ENCODE measurements around the gene HES5. TPM values are rescaled to one million over a fixed set of nuclear protein-coding genes. Genes with fewer than 3 reads are reported as not detected.

HES5 gene
- total and polyA plus RNA-seq, 2 experiments from 2014 or later: not detected

DNA sequence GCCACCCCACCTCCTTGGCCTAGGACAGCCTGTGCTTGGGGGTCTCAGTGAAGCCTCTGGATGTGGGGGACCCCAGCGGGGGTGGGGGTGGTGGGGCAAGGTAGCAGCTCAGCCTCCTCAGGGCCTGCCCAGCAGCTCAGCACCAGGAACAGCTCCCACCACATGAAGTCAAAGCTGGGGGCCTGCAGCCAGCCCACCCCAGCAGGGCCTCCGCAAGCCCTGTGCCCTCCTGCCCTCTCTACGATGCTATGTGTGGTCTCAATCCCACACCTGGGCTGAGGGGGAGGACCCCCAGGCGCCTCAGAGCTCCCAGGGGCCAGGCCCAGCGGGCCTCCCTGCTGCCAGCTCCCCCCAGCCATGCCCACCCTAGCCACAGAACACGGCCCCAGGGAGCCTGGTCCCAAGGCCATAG, 22.3 kb downstream of the HES5 start:
- H3K9me2 ChIP-seq (ENCODE audit: insufficient read depth): no peaks in the 10 kb centered on the region
- no peak overlapping the region for H3K27ac ChIP-seq
- DNase-seq: no peak
- no peaks in the 10 kb centered on the region for H3K9me3 ChIP-seq (ENCODE audit: low read depth)
- no peaks in the 10 kb centered on the region for H4K20me1 ChIP-seq (ENCODE audit: insufficient read depth)
- peaks cover 10% of the 10 kb centered on the region for H3K27me3 ChIP-seq (replicated peaks; ENCODE audit: insufficient read depth)
- no peaks in the 10 kb centered on the region; the same call in 1 of the 2 replicates for H3K36me3 ChIP-seq (ENCODE audit: low read depth)
- H3K4me3 ChIP-seq: no peak overlapping the region
- H3F3A ChIP-seq (ENCODE audit: insufficient read depth): no peaks in the 10 kb centered on the region
- H2AFZ ChIP-seq: no peak overlapping the region
- no peaks in the 10 kb centered on the region for H3K79me2 ChIP-seq (ENCODE audit: insufficient read depth)
- TF ChIP-seq EZH2phosphoT487 (IDR thresholded peaks at IDR 0.05; ENCODE audit: insufficient read depth, low read depth) (no peak), EZH2 (IDR thresholded peaks at IDR 0.05; ENCODE audit: insufficient read depth, poor library complexity, severe bottlenecking) (no peak)
- H3K9ac ChIP-seq: no peak overlapping the region
- H3K4me2 ChIP-seq (ENCODE audit: unreplicated experiment): no peak overlapping the region
- in situ Hi-C loops (cut with MboI): loop anchor here (25.0 kb wide), 1 partner anchor 320 kb away; the partner anchor contains the start of gene FAAP20
- 80 to 90% methylated on average over 5 to 6 of the region's 6 CpGs for WGBS, 2 experiments (ENCODE audit: low coverage in 1 of 2, low lambda C conversion rate in 2 of 2, missing lambda C conversion rate in 2 of 2)
- no peaks in the 10 kb centered on the region for H3K4me1 ChIP-seq (ENCODE audit: insufficient read depth)

DNA sequence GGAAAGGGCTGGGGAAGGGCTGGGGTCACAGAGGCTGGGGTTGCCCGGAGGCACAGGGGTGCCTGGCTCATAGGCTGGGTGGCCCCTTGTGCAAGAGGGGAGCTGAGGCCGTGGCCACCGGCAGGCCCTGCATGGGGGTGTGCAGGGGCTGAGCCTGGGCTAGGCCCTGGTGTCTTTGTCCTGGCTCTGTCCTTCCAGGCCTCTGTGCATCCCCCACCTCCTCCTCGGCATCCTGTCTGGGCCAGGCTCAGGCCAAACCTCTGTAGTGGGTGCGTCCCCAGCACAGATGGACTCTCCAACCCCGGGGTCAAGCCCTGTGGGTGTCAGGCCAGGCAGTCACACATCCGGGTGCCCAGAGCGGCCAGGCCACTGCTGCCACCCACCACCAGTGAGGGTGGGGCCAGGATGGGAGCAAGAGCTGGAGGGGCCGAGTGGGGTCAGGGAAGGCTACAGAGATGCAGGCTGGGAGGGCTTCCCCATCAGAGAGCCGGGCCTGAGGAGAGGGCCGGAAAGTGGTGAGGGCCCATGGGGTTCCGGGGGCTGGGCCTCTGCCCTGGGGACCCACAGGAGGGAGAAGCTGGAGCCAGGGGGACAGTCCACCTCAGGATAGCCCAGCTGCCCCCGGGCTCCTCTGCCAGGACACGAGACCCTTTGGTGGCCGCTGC, 23.0 kb downstream of the HES5 start:
- Histone ChIP-seq H3K4me1 (ENCODE audit: insufficient read depth) (no peaks in the 10 kb centered on the region), H3K4me3 (no peak overlapping the region), H3K9me3 (ENCODE audit: low read depth) (no peaks in the 10 kb centered on the region), H3K9ac (no peak overlapping the region), H3K79me2 (ENCODE audit: insufficient read depth) (no peaks in the 10 kb centered on the region), H3K27me3 (replicated peaks; ENCODE audit: insufficient read depth) (peaks cover 10% of the 10 kb centered on the region), H4K20me1 (ENCODE audit: insufficient read depth) (no peaks in the 10 kb centered on the region), H3K36me3 (ENCODE audit: low read depth) (no peaks in the 10 kb centered on the region), H2AFZ (no peak overlapping the region), H3K27ac (no peak overlapping the region), H3K9me2 (ENCODE audit: insufficient read depth) (no peaks in the 10 kb centered on the region), H3F3A (ENCODE audit: insufficient read depth) (no peaks in the 10 kb centered on the region), H3K4me2 (ENCODE audit: unreplicated experiment) (no peak overlapping the region)
- TF ChIP-seq EZH2 (IDR thresholded peaks at IDR 0.05; ENCODE audit: insufficient read depth, poor library complexity, severe bottlenecking) (no peak), EZH2phosphoT487 (IDR thresholded peaks at IDR 0.05; ENCODE audit: insufficient read depth, low read depth) (no peak)
- DNase-seq: no peak
- 59 to 60% methylated on average over 10 to 15 of the region's 15 CpGs for WGBS, 2 experiments (ENCODE audit: low coverage in 1 of 2, low lambda C conversion rate in 2 of 2, missing lambda C conversion rate in 2 of 2)
- in situ Hi-C loops (cut with MboI): loop anchor here (25.0 kb wide), 1 partner anchor 320 kb away; the partner anchor contains the start of gene FAAP20

DNA sequence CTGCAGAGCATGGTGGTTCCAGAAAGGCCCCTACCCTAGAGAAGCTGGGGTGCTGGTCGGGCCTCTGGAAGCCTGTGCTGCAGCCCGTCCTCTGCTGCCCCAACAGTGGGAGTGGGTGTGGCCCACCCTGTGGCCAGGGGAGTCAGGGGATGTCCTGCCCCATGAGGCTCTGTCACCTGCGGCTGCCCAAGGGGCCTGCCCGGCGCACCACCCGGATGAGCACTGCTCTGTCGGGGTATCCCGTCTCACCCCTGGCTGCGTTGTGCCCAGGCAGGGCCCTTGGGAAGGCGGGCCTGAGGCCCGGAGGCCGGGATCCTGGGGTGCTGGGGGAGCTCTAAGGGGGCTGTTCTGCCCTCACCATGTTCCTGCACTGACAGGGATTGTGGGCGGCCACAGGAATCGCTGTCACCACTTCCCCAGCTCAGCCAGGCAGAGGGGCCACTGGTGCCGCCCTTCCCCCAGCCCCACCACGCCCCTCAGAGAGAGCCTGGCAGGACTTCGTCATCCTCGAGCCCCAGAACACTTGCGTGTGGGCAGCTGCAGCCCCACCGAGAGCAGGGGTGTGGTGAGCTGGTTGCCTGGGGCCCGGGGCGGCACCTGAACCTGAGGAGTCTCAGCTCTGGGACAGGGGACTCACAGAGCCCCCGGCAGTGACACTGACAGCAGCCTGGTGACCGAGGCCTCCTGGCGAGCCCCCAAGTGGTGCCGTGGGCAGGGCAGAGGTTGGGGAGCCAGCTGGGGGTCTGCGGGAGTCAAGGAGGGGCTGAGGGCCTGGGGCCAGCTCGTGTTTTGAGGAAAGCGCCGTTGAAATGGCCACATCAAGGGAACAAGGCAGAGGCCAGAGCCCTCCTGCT, 23.8 kb downstream of the HES5 start:
- Histone ChIP-seq H3F3A (ENCODE audit: insufficient read depth) (no peaks in the 10 kb centered on the region), H3K36me3 (ENCODE audit: low read depth) (no peaks in the 10 kb centered on the region), H3K9ac (no peak overlapping the region), H3K4me2 (ENCODE audit: unreplicated experiment) (no peak overlapping the region), H3K27me3 (replicated peaks; ENCODE audit: insufficient read depth) (peaks cover 10% of the 10 kb centered on the region), H3K4me3 (no peak overlapping the region), H3K4me1 (ENCODE audit: insufficient read depth) (no peaks in the 10 kb centered on the region), H3K27ac (no peak overlapping the region), H3K9me3 (ENCODE audit: low read depth) (no peaks in the 10 kb centered on the region), H4K20me1 (ENCODE audit: insufficient read depth) (no peaks in the 10 kb centered on the region), H3K79me2 (ENCODE audit: insufficient read depth) (no peaks in the 10 kb centered on the region), H3K9me2 (ENCODE audit: insufficient read depth) (no peaks in the 10 kb centered on the region), H2AFZ (no peak overlapping the region)
- WGBS, 2 experiments (ENCODE audit: low coverage in 1 of 2, low lambda C conversion rate in 2 of 2, missing lambda C conversion rate in 2 of 2): 49 to 53% methylated on average over 25 to 30 of the region's 30 CpGs
- in situ Hi-C loops (cut with MboI): loop anchor here (25.0 kb wide), 1 partner anchor 319 kb away; the partner anchor contains the start of gene FAAP20
- TF ChIP-seq EZH2phosphoT487 (IDR thresholded peaks at IDR 0.05; ENCODE audit: insufficient read depth, low read depth) (no peak), EZH2 (IDR thresholded peaks at IDR 0.05; ENCODE audit: insufficient read depth, poor library complexity, severe bottlenecking) (no peak)
- DNase-seq: peak; percentile 37

DNA sequence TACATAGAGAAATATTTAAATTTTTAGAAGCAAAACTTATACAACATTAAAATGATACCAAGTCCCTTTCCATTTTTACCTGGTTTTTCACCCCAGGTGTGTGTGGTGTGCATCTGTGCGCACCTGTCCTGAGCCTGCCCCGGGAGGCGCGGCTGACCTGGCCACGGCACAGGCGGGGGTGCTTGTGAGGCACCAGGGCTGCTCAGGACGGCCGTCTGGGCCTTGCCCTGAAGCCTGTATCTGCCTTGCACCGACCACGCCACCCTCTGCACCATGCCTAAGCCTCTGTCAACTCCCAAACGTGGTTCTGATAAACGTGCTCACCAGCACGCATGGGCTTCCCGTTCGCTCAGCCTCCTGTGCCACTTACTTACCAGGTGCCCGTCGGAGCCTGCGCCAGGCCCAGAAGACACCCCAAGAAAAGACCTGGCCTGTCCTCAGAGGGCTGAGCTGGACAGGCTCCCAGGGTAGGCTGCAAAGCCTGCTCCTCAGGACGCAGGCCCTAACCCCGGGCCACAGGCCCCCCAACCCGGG, 24.5 kb downstream of the HES5 start:
- Histone ChIP-seq H3K9me3 (ENCODE audit: low read depth) (no peaks in the 10 kb centered on the region), H3K4me1 (ENCODE audit: insufficient read depth) (no peaks in the 10 kb centered on the region), H3K9ac (no peak overlapping the region), H3K9me2 (ENCODE audit: insufficient read depth) (no peaks in the 10 kb centered on the region), H2AFZ (no peak overlapping the region), H3K27ac (no peak overlapping the region), H3K36me3 (ENCODE audit: low read depth) (no peaks in the 10 kb centered on the region), H4K20me1 (ENCODE audit: insufficient read depth) (no peaks in the 10 kb centered on the region), H3F3A (ENCODE audit: insufficient read depth) (no peaks in the 10 kb centered on the region), H3K4me2 (ENCODE audit: unreplicated experiment) (no peak overlapping the region), H3K4me3 (no peak overlapping the region), H3K79me2 (ENCODE audit: insufficient read depth) (no peaks in the 10 kb centered on the region), H3K27me3 (replicated peaks; ENCODE audit: insufficient read depth) (peaks cover 10% of the 10 kb centered on the region)
- no peak for DNase-seq
- TF ChIP-seq EZH2phosphoT487 (IDR thresholded peaks at IDR 0.05; ENCODE audit: insufficient read depth, low read depth): no peak
- no peak for TF ChIP-seq EZH2 (IDR thresholded peaks at IDR 0.05; ENCODE audit: insufficient read depth, poor library complexity, severe bottlenecking)
- 46 to 48% methylated on average over 20 to 21 of the region's 21 CpGs for WGBS, 2 experiments (ENCODE audit: low coverage in 1 of 2, low lambda C conversion rate in 2 of 2, missing lambda C conversion rate in 2 of 2)
- in situ Hi-C loops (cut with MboI): loop anchor here (25.0 kb wide), 1 partner anchor 318 kb away; the partner anchor contains the start of gene FAAP20

Measured in GM23248 (cell line).